HepG2 (cell line): ENCODE results near the gene PHACTR1. TPM values are rescaled to one million over a fixed set of nuclear protein-coding genes. Genes with fewer than 3 reads are reported as not detected.

Experiments used
- CBX1 ChIP-seq: IDR thresholded peaks from one replicate; pipeline ENCODE4 v1.6.1; 2016; ENCODE audit warnings: antibody characterized with exemption, low read depth
- CC2D1A ChIP-seq: sonication (generic); formaldehyde crosslinking; IDR thresholded peaks from 2 replicates; pipeline ENCODE4 v1.8.1; 2023; ENCODE audit warnings: mild to moderate bottlenecking, missing genetic modification reagents
- HCFC1 ChIP-seq: fragments of 150-350 bp; IDR thresholded peaks from 2 replicates; pipeline ENCODE4 v1.6.1; 2014; ENCODE audit warnings: low read depth, low read length
- ISL2 ChIP-seq: sonication (generic); formaldehyde crosslinking; IDR thresholded peaks from 2 replicates; pipeline ENCODE4 v1.5.0; 2020; ENCODE audit warnings: missing genetic modification reagents
- KDM3A ChIP-seq: IDR thresholded peaks from 2 replicates; pipeline ENCODE4 v1.6.1; 2018; ENCODE audit warnings: low read depth, missing compliant biosample characterization
- MAFG ChIP-seq: sonication (generic); formaldehyde crosslinking; IDR thresholded peaks from 2 replicates; pipeline ENCODE4 v1.5.1; 2020; ENCODE audit warnings: mild to moderate bottlenecking, missing genetic modification reagents
- MATR3 ChIP-seq: sonication (generic); formaldehyde crosslinking; IDR thresholded peaks from 2 replicates; pipeline ENCODE4 v1.4.0; 2020; ENCODE audit warnings: missing genetic modification reagents
- MIER3 ChIP-seq: IDR thresholded peaks from 2 replicates; pipeline ENCODE4 v1.6.1; 2016; ENCODE audit warnings: missing compliant biosample characterization, borderline replicate concordance
- PAF1 ChIP-seq: IDR thresholded peaks from 2 replicates; pipeline ENCODE4 v1.6.1; 2016; ENCODE audit warnings: missing genetic modification reagents, missing compliant biosample characterization
- PATZ1 ChIP-seq: sonication (generic); formaldehyde crosslinking; IDR thresholded peaks from 2 replicates; pipeline ENCODE4 v1.4.0; 2020; ENCODE audit warnings: missing genetic modification reagents
- RBAK ChIP-seq: sonication (generic); formaldehyde crosslinking; IDR thresholded peaks from 2 replicates; pipeline ENCODE4 v1.5.1; 2020; ENCODE audit warnings: mild to moderate bottlenecking, missing genetic modification reagents
- REXO4 ChIP-seq: sonication (generic); formaldehyde crosslinking; IDR thresholded peaks from 2 replicates; pipeline ENCODE4 v1.8.0; 2022; ENCODE audit warnings: missing genetic modification reagents, mild to moderate bottlenecking, borderline replicate concordance
- SNAPC5 ChIP-seq: sonication (generic); formaldehyde crosslinking; IDR thresholded peaks from 2 replicates; pipeline ENCODE4 v1.8.1; 2023; ENCODE audit warnings: mild to moderate bottlenecking, missing genetic modification reagents, borderline replicate concordance
- TBP ChIP-seq: sonication (generic); formaldehyde crosslinking; IDR thresholded peaks from 2 replicates; pipeline ENCODE4 v1.5.0; 2020; ENCODE audit warnings: missing genetic modification reagents
- ZFP91 ChIP-seq: sonication (generic); formaldehyde crosslinking; IDR thresholded peaks from 2 replicates; pipeline ENCODE4 v1.9.0; 2022; ENCODE audit warnings: missing genetic modification reagents, mild to moderate bottlenecking, borderline replicate concordance
- ZNF331 ChIP-seq: sonication (generic); formaldehyde crosslinking; IDR thresholded peaks from 2 replicates; pipeline ENCODE4 v1.4.0; 2020; ENCODE audit warnings: missing genetic modification reagents
- ZNF33B ChIP-seq: sonication (generic); formaldehyde crosslinking; IDR thresholded peaks from 2 replicates; pipeline ENCODE4 v1.5.1; 2020; ENCODE audit warnings: mild to moderate bottlenecking, missing genetic modification reagents
- ZNF512 ChIP-seq: sonication (generic); formaldehyde crosslinking; IDR thresholded peaks from 2 replicates; pipeline ENCODE4 v1.4.0; 2020; ENCODE audit warnings: mild to moderate bottlenecking, missing genetic modification reagents
- ZNF577 ChIP-seq: sonication (generic); formaldehyde crosslinking; IDR thresholded peaks from 2 replicates; pipeline ENCODE4 v1.4.0; 2020; ENCODE audit warnings: mild to moderate bottlenecking, low read depth, missing genetic modification reagents, borderline replicate concordance
- ZNF709 ChIP-seq: sonication (generic); formaldehyde crosslinking; IDR thresholded peaks from 2 replicates; pipeline ENCODE4 v1.5.0; 2020; ENCODE audit warnings: mild to moderate bottlenecking, missing genetic modification reagents
- ZNF75D ChIP-seq: sonication (generic); formaldehyde crosslinking; IDR thresholded peaks from 2 replicates; pipeline ENCODE4 v1.8.1; 2023; ENCODE audit warnings: missing genetic modification reagents, mild to moderate bottlenecking, borderline replicate concordance
- ZNF773 ChIP-seq: sonication (generic); formaldehyde crosslinking; IDR thresholded peaks from 2 replicates; pipeline ENCODE4 v1.4.0; 2020; ENCODE audit warnings: missing genetic modification reagents, borderline replicate concordance
- ZNF780A ChIP-seq: sonication (generic); formaldehyde crosslinking; IDR thresholded peaks from 2 replicates; pipeline ENCODE4 v1.8.0; 2022; ENCODE audit warnings: mild to moderate bottlenecking, missing genetic modification reagents, moderate library complexity
- ZNF790 ChIP-seq: sonication (generic); formaldehyde crosslinking; IDR thresholded peaks from 2 replicates; pipeline ENCODE4 v1.8.0; 2022; ENCODE audit warnings: missing genetic modification reagents, mild to moderate bottlenecking, borderline replicate concordance
- ZNF878 ChIP-seq: sonication (generic); formaldehyde crosslinking; IDR thresholded peaks from 2 replicates; pipeline ENCODE4 v1.8.1; 2023; ENCODE audit warnings: mild to moderate bottlenecking, missing genetic modification reagents, moderate library complexity
- ZSCAN12 ChIP-seq: sonication (generic); formaldehyde crosslinking; IDR thresholded peaks from 2 replicates; pipeline ENCODE4 v1.9.0; 2021; ENCODE audit warnings: mild to moderate bottlenecking, missing genetic modification reagents
- polyA plus RNA-seq, 8 experiments: library from polyadenylated mRNA; depleted of rRNA in 3 of 8; stranded (reverse) in 7 of 8; unstranded in 1 of 8; fragments of >200 nt; fragmentation: Illumina TruSeq in 4 of 8; extraction: Trizol in 4 of 8; gene quantifications; 2 replicates each; pipeline versions ENCODE4 v1.2.1 to v1.2.3, GENCODE V29; 2011 to 2016; ENCODE audit warnings: low read depth in 4 of 8, missing spikeins in 1 of 8, mixed read lengths in 1 of 8; ENCODE audit not compliant: insufficient read depth in 1 of 8
- total RNA-seq, 5 experiments: library from RNA; depleted of rRNA; stranded (reverse); fragments of >200 nt; fragmentation: Illumina TruSeq; extraction: Trizol; gene quantifications; 2 replicates each; pipeline ENCODE4 v1.2.3, GENCODE V29; 2016; ENCODE audit warnings: low read depth in 1 of 5

Gene PHACTR1
- total and polyA plus RNA-seq, 2 of the 13 experiments (the other 11 are each of a cell fraction or from before 2014, with no cell fraction given): 0.09 TPM; not detected in 1

- peak; percentile 31; the same call in 1 of the 2 replicates for TF ChIP-seq MAFG (CRISPR knock-in tag)
- no peak for TF ChIP-seq KDM3A (CRISPR knock-in tag)
- TF ChIP-seq ZNF33B (CRISPR knock-in tag): peak; percentile 88
- peak; percentile 59 for TF ChIP-seq ZNF331 (CRISPR knock-in tag)
- no peak; the same call in 1 of the 2 replicates for TF ChIP-seq HCFC1
- TF ChIP-seq TBP (CRISPR knock-in tag): no peak
- no peak for TF ChIP-seq ZNF577 (CRISPR knock-in tag)
- TF ChIP-seq MIER3 (CRISPR knock-in tag): 0 out of 2 replicates have a peak, but pooled peaks have one; percentile 16
- TF ChIP-seq ZNF773 (CRISPR knock-in tag): no peak
- TF ChIP-seq CBX1: no peak
- TF ChIP-seq SNAPC5 (CRISPR knock-in tag): peak; percentile 85; the same call in 1 of the 2 replicates
- TF ChIP-seq REXO4: no peak
- TF ChIP-seq ZNF75D (CRISPR knock-in tag): no peak
- 0 out of 2 replicates have a peak, but pooled peaks have one; percentile 38 for TF ChIP-seq CC2D1A
- TF ChIP-seq ZNF790 (CRISPR knock-in tag): no peak; the same call in 1 of the 2 replicates
- no peak; the same call in 1 of the 2 replicates for TF ChIP-seq PATZ1 (CRISPR knock-in tag)
- TF ChIP-seq ZNF709 (CRISPR knock-in tag): peak; percentile 59; the same call in 1 of the 2 replicates
- no peak for TF ChIP-seq ZSCAN12 (CRISPR knock-in tag)
- TF ChIP-seq ZFP91 (CRISPR knock-in tag): peak; percentile 91; the same call in 1 of the 2 replicates
- TF ChIP-seq ZNF512 (CRISPR knock-in tag): no peak; the same call in 1 of the 2 replicates
- TF ChIP-seq ZNF780A (CRISPR knock-in tag): no peak; the same call in 1 of the 2 replicates
- peak; percentile 54 for TF ChIP-seq ISL2
- no peak for TF ChIP-seq MATR3 (CRISPR knock-in tag)
- peak; percentile 49; the same call in 1 of the 2 replicates for TF ChIP-seq ZNF878
- TF ChIP-seq RBAK (CRISPR knock-in tag): no peak
- TF ChIP-seq PAF1 (CRISPR knock-in tag): no peak
These were observed 611.7 kb downstream of the PHACTR1 start, which contains the start of gene TBC1D7 (continued) for GRCh38 chr6:13328076-13328874.
